ENCODE data around the gene CNOT8.

- no peak for TF ChIP-seq CTCF (conservative IDR thresholded peaks at IDR 0.05 in 1 of 2, IDR thresholded peaks at IDR 0.05 in 1 of 2; ENCODE audit: extremely low read depth in 1 of 2, insufficient read depth in 1 of 2, low read depth in 1 of 2, low read length in 2 of 2)
- TF ChIP-seq EZH2 (IDR thresholded peaks at IDR 0.05; ENCODE audit: borderline replicate concordance, low read length), result no peak
Measured at GRCh38 chr5:154896562-154897165, 38.2 kb downstream of the CNOT8 start.

Measured in mammary epithelial cell (primary cell).